ENCODE data around the gene HOXB7. TPM values are rescaled to one million over a fixed set of nuclear protein-coding genes. Genes with fewer than 3 reads are reported as not detected.

HOXB7 gene
- total and polyA plus RNA-seq, 2 of the 13 experiments (the other 11 are each of a cell fraction or from before 2014, with no cell fraction given) = 0.04 TPM; not detected in 1

GRCh38 chr17:48618256-48618896 lies 7.6 kb upstream of the HOXB7 start (continued):
- no peak for TF ChIP-seq THAP9 (CRISPR knock-in tag; IDR thresholded peaks at IDR 0.05; ENCODE audit: borderline replicate concordance)
- no peak for TF ChIP-seq PLRG1 (conservative IDR thresholded peaks at IDR 0.05)
- TF ChIP-seq IKZF4 (CRISPR knock-in tag; IDR thresholded peaks at IDR 0.05; ENCODE audit: borderline replicate concordance, low read depth, not compliant biosample characterization) = no peak
- no peak for TF ChIP-seq ZNF225 (CRISPR knock-in tag; IDR thresholded peaks at IDR 0.05)
- no peak for TF ChIP-seq ZXDC (CRISPR knock-in tag; IDR thresholded peaks at IDR 0.05)
- no peak for TF ChIP-seq TFDP2 (CRISPR knock-in tag; IDR thresholded peaks at IDR 0.05)
- TF ChIP-seq TOE1 (CRISPR knock-in tag; IDR thresholded peaks at IDR 0.05) = no peak
- peak; percentile 71 for TF ChIP-seq HNRNPLL (IDR thresholded peaks at IDR 0.05; ENCODE audit: low read depth, low read length, poor library complexity, severe bottlenecking)
- no peak for TF ChIP-seq ZC3H13 (CRISPR knock-in tag; IDR thresholded peaks at IDR 0.05)
- TF ChIP-seq MED13 (CRISPR knock-in tag; IDR thresholded peaks at IDR 0.05) = no peak
- no peak for TF ChIP-seq PHF5A (CRISPR knock-in tag; IDR thresholded peaks at IDR 0.05; ENCODE audit: low read depth, unreplicated experiment)
- TF ChIP-seq ZBTB39 (CRISPR knock-in tag; IDR thresholded peaks at IDR 0.05) = no peak
- TF ChIP-seq ZNF644 (CRISPR knock-in tag; IDR thresholded peaks at IDR 0.05; ENCODE audit: low read depth) = no peak
- no peak for TF ChIP-seq IRF9 (CRISPR knock-in tag; IDR thresholded peaks at IDR 0.05; ENCODE audit: borderline replicate concordance)
- TF ChIP-seq RNF2 (conservative IDR thresholded peaks at IDR 0.05; ENCODE audit: low read depth) = peak; percentile 67; the same call in 1 of the 2 replicates
- TF ChIP-seq GTF2F1 (IDR thresholded peaks at IDR 0.05; ENCODE audit: low read length) = peak; percentile 34; the same call in 1 of the 2 replicates
- TF ChIP-seq SALL2 (CRISPR knock-in tag; IDR thresholded peaks at IDR 0.05) = no peak
- TF ChIP-seq MAZ (IDR thresholded peaks at IDR 0.05; ENCODE audit: borderline replicate concordance, low read depth, low read length) = no peak
- no peak for TF ChIP-seq MAZ (CRISPR knock-in tag; IDR thresholded peaks at IDR 0.05; ENCODE audit: low read depth)
- TF ChIP-seq ZNF547 (CRISPR knock-in tag; IDR thresholded peaks at IDR 0.05) = no peak

Measured in HepG2 (cell line).